LNCaP clone FGC (cell line): ENCODE results near the gene AEBP2.
"Not testable (repeated sequence)": the region's sequence is repeated elsewhere in the genome, so short reads cannot be mapped to it uniquely, and the experiment has no call there.

Experiments
- DNase-seq: peaks from one replicate; pipeline ENCODE4 v3.0.0-alpha.2; 2011; ENCODE audit warnings: low read depth
- H3K4me3 ChIP-seq: 2 replicates; pipeline ENCODE4 v1.5.1; 2011; ENCODE audit warnings: mild to moderate bottlenecking, low read depth, low read length, control low read depth
- TF ChIP-seq, protein P1 (sequence below): IDR thresholded peaks from 2 replicates; pipeline ENCODE4 v1.5.1; 2012; ENCODE audit warnings: mild to moderate bottlenecking; ENCODE audit not compliant: control insufficient read depth, insufficient read depth; ENCODE audit errors: extremely low read depth

Gene AEBP2

DNA sequence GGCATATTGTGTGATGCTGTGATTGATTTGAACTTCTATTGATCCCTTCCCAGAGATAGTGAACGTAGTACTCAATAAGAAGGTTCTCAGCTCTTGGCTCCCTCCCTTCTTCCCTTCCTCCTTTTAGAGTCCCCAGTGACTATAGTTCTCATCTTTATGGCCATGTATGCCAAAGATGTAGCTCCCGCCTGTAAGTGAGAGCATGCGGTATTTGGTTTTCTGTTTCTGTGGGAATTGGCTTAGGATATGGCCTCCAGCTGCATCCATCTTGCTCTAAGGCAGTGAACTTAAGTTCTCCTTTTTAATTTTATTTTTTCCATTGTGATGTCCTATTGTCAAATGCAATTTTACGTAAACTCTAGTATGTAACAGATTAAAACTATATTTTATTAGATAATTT, 109.5 kb downstream of the AEBP2 start:
- TF ChIP-seq, protein P1, sequence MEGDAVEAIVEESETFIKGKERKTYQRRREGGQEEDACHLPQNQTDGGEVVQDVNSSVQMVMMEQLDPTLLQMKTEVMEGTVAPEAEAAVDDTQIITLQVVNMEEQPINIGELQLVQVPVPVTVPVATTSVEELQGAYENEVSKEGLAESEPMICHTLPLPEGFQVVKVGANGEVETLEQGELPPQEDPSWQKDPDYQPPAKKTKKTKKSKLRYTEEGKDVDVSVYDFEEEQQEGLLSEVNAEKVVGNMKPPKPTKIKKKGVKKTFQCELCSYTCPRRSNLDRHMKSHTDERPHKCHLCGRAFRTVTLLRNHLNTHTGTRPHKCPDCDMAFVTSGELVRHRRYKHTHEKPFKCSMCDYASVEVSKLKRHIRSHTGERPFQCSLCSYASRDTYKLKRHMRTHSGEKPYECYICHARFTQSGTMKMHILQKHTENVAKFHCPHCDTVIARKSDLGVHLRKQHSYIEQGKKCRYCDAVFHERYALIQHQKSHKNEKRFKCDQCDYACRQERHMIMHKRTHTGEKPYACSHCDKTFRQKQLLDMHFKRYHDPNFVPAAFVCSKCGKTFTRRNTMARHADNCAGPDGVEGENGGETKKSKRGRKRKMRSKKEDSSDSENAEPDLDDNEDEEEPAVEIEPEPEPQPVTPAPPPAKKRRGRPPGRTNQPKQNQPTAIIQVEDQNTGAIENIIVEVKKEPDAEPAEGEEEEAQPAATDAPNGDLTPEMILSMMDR = no peak
- no peak overlapping the region for H3K4me3 ChIP-seq
- DNase-seq = no peak

DNA sequence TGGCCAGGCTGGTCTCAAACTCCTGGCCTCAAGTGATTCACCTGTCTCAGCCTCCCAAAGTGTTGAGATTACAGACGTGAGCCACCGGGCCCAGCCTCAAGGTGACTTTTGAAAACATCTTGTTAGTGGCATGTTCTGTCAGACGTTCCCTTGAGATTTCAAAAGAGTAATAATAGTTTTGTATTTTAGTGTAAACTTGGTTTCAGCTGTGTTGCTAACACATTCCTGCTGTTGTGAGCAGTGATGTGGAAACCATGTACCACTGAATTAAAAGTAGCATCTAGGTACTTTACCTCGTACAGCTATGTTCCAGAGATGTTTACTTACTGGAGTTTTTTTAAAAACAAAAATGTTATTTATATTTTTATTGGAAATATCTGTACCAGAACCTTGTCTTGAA, 111.3 kb downstream of the AEBP2 start:
- TF ChIP-seq, protein P1 = no peak
- H3K4me3 ChIP-seq = no peak overlapping the region
- no peak for DNase-seq

DNA sequence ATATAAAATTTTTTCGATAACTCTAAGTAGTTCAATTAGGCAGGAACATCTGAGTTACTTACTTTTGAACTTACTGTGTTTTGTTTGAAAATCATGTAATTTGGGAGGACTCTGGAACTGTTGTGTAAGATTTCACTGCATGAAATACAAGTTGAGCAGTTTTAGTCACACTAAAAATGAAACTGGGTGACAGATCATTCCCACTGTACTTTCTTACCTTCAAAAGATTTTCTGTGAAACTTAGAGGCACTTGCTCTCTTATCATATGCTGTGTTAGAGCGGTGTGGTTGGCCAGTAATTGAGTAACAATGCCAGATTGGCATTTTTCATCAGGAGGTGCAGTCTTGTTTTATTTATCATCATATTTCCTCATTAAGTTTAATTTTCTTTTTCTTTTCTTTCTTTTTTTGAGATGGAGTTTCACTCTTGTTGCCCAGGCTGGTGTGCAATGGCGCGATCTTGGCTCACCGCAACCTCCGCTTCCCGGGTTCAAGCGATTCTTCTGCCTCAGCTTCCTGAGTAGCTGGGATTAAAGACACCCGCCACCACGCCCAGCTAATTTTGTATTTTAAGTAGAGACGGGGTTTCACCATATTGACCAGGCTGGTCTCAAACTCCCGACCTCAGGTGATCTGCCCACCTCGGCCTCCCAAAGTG, 113.3 kb downstream of the AEBP2 start:
- not testable (repeated sequence) for DNase-seq, H3K4me3 ChIP-seq

DNA sequence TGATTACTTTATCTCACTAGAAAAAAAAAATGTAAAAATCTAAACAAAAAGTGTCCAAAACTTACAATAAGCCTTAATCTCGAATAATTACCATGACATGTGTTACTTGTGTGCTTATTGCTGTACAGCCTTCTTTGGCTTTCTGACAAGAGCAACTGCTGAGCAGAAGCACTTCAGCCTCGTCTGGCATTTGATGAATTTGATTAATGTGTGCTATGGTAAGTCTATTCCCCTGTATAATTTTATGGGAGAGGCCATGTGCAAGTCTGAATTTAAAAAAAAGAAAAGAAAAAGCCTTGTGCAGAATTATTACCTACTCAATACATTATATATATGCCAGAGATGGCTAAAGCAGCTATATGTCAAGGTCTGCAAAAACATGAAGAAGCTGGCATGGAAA, 113.9 kb downstream of the AEBP2 start:
- DNase-seq = no peak
- no peak overlapping the region for H3K4me3 ChIP-seq
- TF ChIP-seq, protein P1 = no peak

DNA sequence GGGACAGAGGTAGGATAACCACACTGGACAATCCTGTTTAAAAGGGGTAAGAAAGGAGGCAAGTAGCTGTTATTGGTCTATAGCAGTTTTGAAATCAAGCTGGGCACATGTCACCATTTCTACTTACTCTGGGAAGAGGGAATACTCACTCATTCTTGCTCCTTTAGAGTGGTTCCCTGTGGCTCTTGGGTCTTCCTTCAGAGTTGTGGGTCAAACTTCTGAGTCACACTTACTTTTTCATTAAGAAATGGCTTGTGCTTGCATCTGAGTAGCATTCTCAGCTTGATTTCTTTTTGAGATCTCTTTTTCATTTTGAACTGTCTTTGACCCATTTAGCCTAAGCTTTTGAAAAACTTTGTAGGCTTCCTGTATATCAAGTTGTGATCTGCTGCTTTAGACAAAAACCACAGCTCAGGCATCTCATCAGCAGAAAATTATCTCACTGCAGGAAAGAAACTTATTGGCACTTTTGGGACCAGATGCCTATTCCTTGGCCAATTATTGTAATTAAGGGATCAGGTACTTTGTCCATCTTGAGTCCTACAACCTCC, 122.2 kb downstream of the AEBP2 start:
- DNase-seq = no peak
- H3K4me3 ChIP-seq = no peak overlapping the region
- TF ChIP-seq, protein P1 = no peak
